K562 (cell line): Measurements from ENCODE around the gene TMX4.

Experiments used
- EZH2 ChIP-seq: IDR thresholded peaks from 2 replicates; pipeline ENCODE4 v1.6.1; 2012; ENCODE audit warnings: low read depth, mild to moderate bottlenecking, inconsistent platforms, low read length, borderline replicate concordance
- JUN ChIP-seq, 2 experiments: sonication (generic) in 1 of 2; formaldehyde crosslinking in 1 of 2; IDR thresholded peaks; 2 replicates each; pipeline versions ENCODE4 v1.6.1 to v1.8.0; 2012 to 2022; ENCODE audit warnings: borderline replicate concordance in 2 of 2, mild to moderate bottlenecking in 2 of 2, improper control_type of control experiment in 1 of 2, low read depth in 1 of 2, low read length in 1 of 2, missing genetic modification reagents in 1 of 2
- POLR2A ChIP-seq: fragments of 450-650 bp; conservative IDR thresholded peaks from 2 replicates; pipeline ENCODE4 v1.6.1; 2016
- RNF2 ChIP-seq: sonication (generic); IDR thresholded peaks from 2 replicates; pipeline ENCODE4 v1.6.1; 2016
- SREBF2 ChIP-seq: sonication (generic); formaldehyde crosslinking; IDR thresholded peaks from 2 replicates; pipeline ENCODE4 v1.4.0; 2020; ENCODE audit warnings: mild to moderate bottlenecking, missing genetic modification reagents
- TBP ChIP-seq: optimal IDR thresholded peaks from 2 replicates; pipeline ENCODE3; 2011; ENCODE audit warnings: low read depth, low read length, improper control_type of control experiment
- TF ChIP-seq, protein P1 (sequence below), 2 experiments: fragments of 450-650 bp in 1 of 2; sonication (generic) in 1 of 2; formaldehyde crosslinking in 1 of 2; IDR thresholded peaks; 2 replicates each; pipeline versions ENCODE4 v1.7.1 to v1.9.0; 2016 to 2022; ENCODE audit warnings: inconsistent platforms in 1 of 2, mild to moderate bottlenecking in 1 of 2, missing genetic modification reagents in 1 of 2
- TF ChIP-seq, protein P2 (sequence below), 3 experiments: IDR thresholded peaks in 2 of 3; conservative IDR thresholded peaks in 1 of 3; 2 replicates each; pipeline ENCODE4 v1.5.1; 2011 to 2012; ENCODE audit warnings: low read length in 3 of 3, mild to moderate bottlenecking in 3 of 3, control low read depth in 2 of 3, improper control_type of control experiment in 1 of 3, inconsistent platforms in 1 of 3, low read depth in 1 of 3, mixed read lengths in 1 of 3, moderate library complexity in 1 of 3; ENCODE audit not compliant: insufficient read depth in 2 of 3
- TF ChIP-seq, protein P3 (sequence below): fragments of 250-450 bp; sonication (Bioruptor Pico); IDR thresholded peaks from 2 replicates; pipeline ENCODE4 v1.5.0; 2021
- TF ChIP-seq, protein P4 (sequence below): IDR thresholded peaks from 3 replicates; pipeline ENCODE4 v1.6.1; 2011; ENCODE audit warnings: borderline replicate concordance, mild to moderate bottlenecking, moderate library complexity; ENCODE audit not compliant: insufficient read length; ENCODE audit errors: extremely low read depth

DNA sequence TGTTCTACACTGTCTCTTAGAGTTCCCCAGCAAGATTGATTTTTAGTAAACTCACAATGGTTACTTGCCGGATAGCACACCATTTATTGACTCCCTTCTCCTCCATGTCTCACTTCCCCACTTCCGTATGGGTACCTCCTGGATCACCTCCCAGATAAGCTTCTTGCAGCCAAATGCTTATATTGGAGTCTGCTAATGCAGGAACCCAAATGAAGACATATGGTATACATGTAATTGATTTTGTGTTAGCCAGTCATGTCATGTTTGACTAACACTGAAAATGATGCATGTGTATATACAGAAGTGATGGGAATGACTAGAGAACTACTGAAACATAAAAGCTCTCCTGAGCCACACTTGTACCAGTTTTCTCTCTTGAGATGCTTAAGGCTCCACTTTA, 46.1 kb upstream of the TMX4 start:
- TF ChIP-seq, protein P1, sequence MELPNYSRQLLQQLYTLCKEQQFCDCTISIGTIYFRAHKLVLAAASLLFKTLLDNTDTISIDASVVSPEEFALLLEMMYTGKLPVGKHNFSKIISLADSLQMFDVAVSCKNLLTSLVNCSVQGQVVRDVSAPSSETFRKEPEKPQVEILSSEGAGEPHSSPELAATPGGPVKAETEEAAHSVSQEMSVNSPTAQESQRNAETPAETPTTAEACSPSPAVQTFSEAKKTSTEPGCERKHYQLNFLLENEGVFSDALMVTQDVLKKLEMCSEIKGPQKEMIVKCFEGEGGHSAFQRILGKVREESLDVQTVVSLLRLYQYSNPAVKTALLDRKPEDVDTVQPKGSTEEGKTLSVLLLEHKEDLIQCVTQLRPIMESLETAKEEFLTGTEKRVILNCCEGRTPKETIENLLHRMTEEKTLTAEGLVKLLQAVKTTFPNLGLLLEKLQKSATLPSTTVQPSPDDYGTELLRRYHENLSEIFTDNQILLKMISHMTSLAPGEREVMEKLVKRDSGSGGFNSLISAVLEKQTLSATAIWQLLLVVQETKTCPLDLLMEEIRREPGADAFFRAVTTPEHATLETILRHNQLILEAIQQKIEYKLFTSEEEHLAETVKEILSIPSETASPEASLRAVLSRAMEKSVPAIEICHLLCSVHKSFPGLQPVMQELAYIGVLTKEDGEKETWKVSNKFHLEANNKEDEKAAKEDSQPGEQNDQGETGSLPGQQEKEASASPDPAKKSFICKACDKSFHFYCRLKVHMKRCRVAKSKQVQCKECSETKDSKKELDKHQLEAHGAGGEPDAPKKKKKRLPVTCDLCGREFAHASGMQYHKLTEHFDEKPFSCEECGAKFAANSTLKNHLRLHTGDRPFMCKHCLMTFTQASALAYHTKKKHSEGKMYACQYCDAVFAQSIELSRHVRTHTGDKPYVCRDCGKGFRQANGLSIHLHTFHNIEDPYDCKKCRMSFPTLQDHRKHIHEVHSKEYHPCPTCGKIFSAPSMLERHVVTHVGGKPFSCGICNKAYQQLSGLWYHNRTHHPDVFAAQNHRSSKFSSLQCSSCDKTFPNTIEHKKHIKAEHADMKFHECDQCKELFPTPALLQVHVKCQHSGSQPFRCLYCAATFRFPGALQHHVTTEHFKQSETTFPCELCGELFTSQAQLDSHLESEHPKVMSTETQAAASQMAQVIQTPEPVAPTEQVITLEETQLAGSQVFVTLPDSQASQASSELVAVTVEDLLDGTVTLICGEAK (IDR thresholded peaks at IDR 0.05), result no peak
- TF ChIP-seq, protein P1 (CRISPR knock-in tag; IDR thresholded peaks at IDR 0.05), result no peak
- TF ChIP-seq JUN (IDR thresholded peaks at IDR 0.05; ENCODE audit: borderline replicate concordance, low read depth, low read length), result no peak
- TF ChIP-seq JUN (CRISPR knock-in tag; IDR thresholded peaks at IDR 0.05; ENCODE audit: borderline replicate concordance), result no peak
- TF ChIP-seq TBP, result no peak
- no peak for TF ChIP-seq EZH2
- TF ChIP-seq SREBF2 (CRISPR knock-in tag), result no peak
- no peak for TF ChIP-seq POLR2A
- TF ChIP-seq, protein P2, sequence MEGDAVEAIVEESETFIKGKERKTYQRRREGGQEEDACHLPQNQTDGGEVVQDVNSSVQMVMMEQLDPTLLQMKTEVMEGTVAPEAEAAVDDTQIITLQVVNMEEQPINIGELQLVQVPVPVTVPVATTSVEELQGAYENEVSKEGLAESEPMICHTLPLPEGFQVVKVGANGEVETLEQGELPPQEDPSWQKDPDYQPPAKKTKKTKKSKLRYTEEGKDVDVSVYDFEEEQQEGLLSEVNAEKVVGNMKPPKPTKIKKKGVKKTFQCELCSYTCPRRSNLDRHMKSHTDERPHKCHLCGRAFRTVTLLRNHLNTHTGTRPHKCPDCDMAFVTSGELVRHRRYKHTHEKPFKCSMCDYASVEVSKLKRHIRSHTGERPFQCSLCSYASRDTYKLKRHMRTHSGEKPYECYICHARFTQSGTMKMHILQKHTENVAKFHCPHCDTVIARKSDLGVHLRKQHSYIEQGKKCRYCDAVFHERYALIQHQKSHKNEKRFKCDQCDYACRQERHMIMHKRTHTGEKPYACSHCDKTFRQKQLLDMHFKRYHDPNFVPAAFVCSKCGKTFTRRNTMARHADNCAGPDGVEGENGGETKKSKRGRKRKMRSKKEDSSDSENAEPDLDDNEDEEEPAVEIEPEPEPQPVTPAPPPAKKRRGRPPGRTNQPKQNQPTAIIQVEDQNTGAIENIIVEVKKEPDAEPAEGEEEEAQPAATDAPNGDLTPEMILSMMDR (IDR thresholded peaks at IDR 0.05 in 2 of 3, conservative IDR thresholded peaks at IDR 0.05 in 1 of 3; ENCODE audit: insufficient read depth in 2 of 3, low read depth in 1 of 3, low read length in 3 of 3), result no peak
- TF ChIP-seq RNF2, result no peak
- TF ChIP-seq, protein P3, sequence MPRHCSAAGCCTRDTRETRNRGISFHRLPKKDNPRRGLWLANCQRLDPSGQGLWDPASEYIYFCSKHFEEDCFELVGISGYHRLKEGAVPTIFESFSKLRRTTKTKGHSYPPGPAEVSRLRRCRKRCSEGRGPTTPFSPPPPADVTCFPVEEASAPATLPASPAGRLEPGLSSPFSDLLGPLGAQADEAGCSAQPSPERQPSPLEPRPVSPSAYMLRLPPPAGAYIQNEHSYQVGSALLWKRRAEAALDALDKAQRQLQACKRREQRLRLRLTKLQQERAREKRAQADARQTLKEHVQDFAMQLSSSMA (CRISPR knock-in tag), result no peak
- TF ChIP-seq, protein P4, sequence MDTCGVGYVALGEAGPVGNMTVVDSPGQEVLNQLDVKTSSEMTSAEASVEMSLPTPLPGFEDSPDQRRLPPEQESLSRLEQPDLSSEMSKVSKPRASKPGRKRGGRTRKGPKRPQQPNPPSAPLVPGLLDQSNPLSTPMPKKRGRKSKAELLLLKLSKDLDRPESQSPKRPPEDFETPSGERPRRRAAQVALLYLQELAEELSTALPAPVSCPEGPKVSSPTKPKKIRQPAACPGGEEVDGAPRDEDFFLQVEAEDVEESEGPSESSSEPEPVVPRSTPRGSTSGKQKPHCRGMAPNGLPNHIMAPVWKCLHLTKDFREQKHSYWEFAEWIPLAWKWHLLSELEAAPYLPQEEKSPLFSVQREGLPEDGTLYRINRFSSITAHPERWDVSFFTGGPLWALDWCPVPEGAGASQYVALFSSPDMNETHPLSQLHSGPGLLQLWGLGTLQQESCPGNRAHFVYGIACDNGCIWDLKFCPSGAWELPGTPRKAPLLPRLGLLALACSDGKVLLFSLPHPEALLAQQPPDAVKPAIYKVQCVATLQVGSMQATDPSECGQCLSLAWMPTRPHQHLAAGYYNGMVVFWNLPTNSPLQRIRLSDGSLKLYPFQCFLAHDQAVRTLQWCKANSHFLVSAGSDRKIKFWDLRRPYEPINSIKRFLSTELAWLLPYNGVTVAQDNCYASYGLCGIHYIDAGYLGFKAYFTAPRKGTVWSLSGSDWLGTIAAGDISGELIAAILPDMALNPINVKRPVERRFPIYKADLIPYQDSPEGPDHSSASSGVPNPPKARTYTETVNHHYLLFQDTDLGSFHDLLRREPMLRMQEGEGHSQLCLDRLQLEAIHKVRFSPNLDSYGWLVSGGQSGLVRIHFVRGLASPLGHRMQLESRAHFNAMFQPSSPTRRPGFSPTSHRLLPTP, result no peak
